ENCODE data around the gene RBBP8NL. TPM values are rescaled to one million over a fixed set of nuclear protein-coding genes. Genes with fewer than 3 reads are reported as not detected.

RBBP8NL gene
- total RNA-seq, 4 donors from 2014 or later = not detected

- no peak overlapping the region for H3K27ac ChIP-seq
- H3K4me1 ChIP-seq = no peaks in the 10 kb centered on the region
- H3K36me3 ChIP-seq = no peaks in the 10 kb centered on the region
- DNase-seq (ENCODE audit: low spot score in 2 of 2) = no peak
- H3K4me3 ChIP-seq = no peak overlapping the region
- H3K27me3 ChIP-seq = peaks cover 0 to 47% of the 10 kb centered on the region in 2 donors
- no peaks in the 10 kb centered on the region for H3K9me3 ChIP-seq
- TF ChIP-seq EP300 (IDR thresholded peaks at IDR 0.05) (no peak), POLR2A (IDR thresholded peaks at IDR 0.05) (no peak), CTCF (IDR thresholded peaks at IDR 0.05) (no peak)
- 88 to 89% methylated on average over 15 to 23 of the region's 24 CpGs for WGBS, 2 donors
Observed at GRCh38 chr20:62420846-62421715, 6.3 kb downstream of the RBBP8NL start.

- TF ChIP-seq POLR2A (IDR thresholded peaks at IDR 0.05) = no peak
- no peak for TF ChIP-seq EP300 (IDR thresholded peaks at IDR 0.05)
- no peak for TF ChIP-seq CTCF (IDR thresholded peaks at IDR 0.05)
- Histone ChIP-seq H3K4me1 (no peaks in the 10 kb centered on the region), H3K9me3 (no peaks in the 10 kb centered on the region), H3K4me3 (no peak overlapping the region), H3K36me3 (no peaks in the 10 kb centered on the region), H3K27ac (no peak overlapping the region), H3K27me3 (peaks cover 0 to 44% of the 10 kb centered on the region in 2 donors)
- DNase-seq (ENCODE audit: low spot score in 2 of 2) = no peak
- WGBS, 2 donors = 65 to 84% methylated on average over 2 to 9 of the region's 9 CpGs
Observed at GRCh38 chr20:62419759-62420158, 7.6 kb downstream of the RBBP8NL start.

GRCh38 chr20:62418709-62419487 lies 8.4 kb downstream of the RBBP8NL start:
- Histone ChIP-seq H3K4me3 (no peak overlapping the region), H3K27me3 (peaks cover 0 to 36% of the 10 kb centered on the region in 2 donors), H3K9me3 (no peaks in the 10 kb centered on the region), H3K36me3 (no peaks in the 10 kb centered on the region), H3K4me1 (no peaks in the 10 kb centered on the region), H3K27ac (no peak overlapping the region)
- DNase-seq (ENCODE audit: low spot score in 2 of 2) = no peak
- TF ChIP-seq EP300 (IDR thresholded peaks at IDR 0.05) (no peak), POLR2A (IDR thresholded peaks at IDR 0.05) (no peak), CTCF (IDR thresholded peaks at IDR 0.05) (no peak)
- 76 to 85% methylated on average over 9 to 19 of the region's 19 CpGs for WGBS, 2 donors

GRCh38 chr20:62417981-62418708 lies 9.2 kb downstream of the RBBP8NL start:
- no peaks in the 10 kb centered on the region for H3K36me3 ChIP-seq
- WGBS, 2 donors = 69 to 73% methylated on average over 22 to 23 of the region's 25 CpGs
- H3K27me3 ChIP-seq = peaks cover 0 to 28% of the 10 kb centered on the region in 2 donors
- no peaks in the 10 kb centered on the region for H3K9me3 ChIP-seq
- no peak overlapping the region for H3K4me3 ChIP-seq
- H3K27ac ChIP-seq = no peak overlapping the region
- DNase-seq (ENCODE audit: low spot score in 2 of 2) = no peak
- TF ChIP-seq POLR2A (IDR thresholded peaks at IDR 0.05) = no peak
- no peak for TF ChIP-seq CTCF (IDR thresholded peaks at IDR 0.05)
- no peak for TF ChIP-seq EP300 (IDR thresholded peaks at IDR 0.05)
- no peaks in the 10 kb centered on the region for H3K4me1 ChIP-seq

All from tibial nerve (tissue), 4 donors.